Type B pancreatic cell (in vitro differentiated cells): ENCODE data around the gene SNAPC2. TPM values are rescaled to one million over a fixed set of nuclear protein-coding genes. Genes with fewer than 3 reads are reported as not detected.
"Not testable (repeated sequence)": the region's sequence is repeated elsewhere in the genome, so short reads cannot be mapped to it uniquely, and the experiment has no call there.

ENCODE experiments used
- DNase-seq: peaks from one replicate; pipeline ENCODE4 v3.0.0; 2021; ENCODE audit warnings: mixed read lengths; ENCODE audit not compliant: unreplicated experiment; ENCODE audit errors: extremely low spot score
- H3K27ac Mint-ChIP-seq: 2 replicates; pipeline ENCODE4 v1.8.0; 2021; ENCODE audit warnings: mild to moderate bottlenecking, mixed read lengths
- H3K27me3 Mint-ChIP-seq: 2 replicates; pipeline ENCODE4 v1.8.0; 2021; ENCODE audit warnings: mixed read lengths
- H3K36me3 Mint-ChIP-seq: 2 replicates; pipeline ENCODE4 v1.8.0; 2021; ENCODE audit warnings: mixed read lengths
- H3K4me1 Mint-ChIP-seq: one replicate; pipeline ENCODE4 v1.8.0; 2021; ENCODE audit warnings: mixed read lengths; ENCODE audit not compliant: unreplicated experiment
- H3K4me3 Mint-ChIP-seq: 2 replicates; pipeline ENCODE4 v1.8.0; 2021; ENCODE audit warnings: mild to moderate bottlenecking, mixed read lengths
- H3K9me3 Mint-ChIP-seq: 2 replicates; pipeline ENCODE4 v1.8.0; 2021; ENCODE audit warnings: mixed read lengths
- CTCF ChIP-seq: fragments of 200-600 bp; sonication (generic); conservative IDR thresholded peaks from 2 replicates; pipeline ENCODE4 v1.5.0; 2021; ENCODE audit warnings: antibody characterized with exemption, mild to moderate bottlenecking
- total RNA-seq: library from RNA; stranded (reverse); gene quantifications from 2 replicates; pipeline ENCODE4 v1.2.1, GENCODE V29; 2021; ENCODE audit warnings: low replicate concordance

SNAPC2 gene
- total RNA-seq, 1 donor from 2014 or later, result 15.0 TPM

GRCh38 chr19:7944177-7944761 is 24.1 kb downstream of the SNAPC2 start:
- peak; percentile 89 for DNase-seq
- H3K4me1 Mint-ChIP-seq, result peaks cover 22% of the 10 kb centered on the region
- no peaks in the 10 kb centered on the region for H3K36me3 Mint-ChIP-seq
- no peaks in the 10 kb centered on the region for H3K27me3 Mint-ChIP-seq
- no peaks in the 10 kb centered on the region for H3K9me3 Mint-ChIP-seq
- peak overlapping the region; percentile 99 for H3K27ac Mint-ChIP-seq
- TF ChIP-seq CTCF, result peak; percentile 97
- H3K4me3 Mint-ChIP-seq, result peak overlapping the region; percentile 97

- Mint-ChIP-seq H3K4me3 (no peak overlapping the region), H3K9me3 (no peaks in the 10 kb centered on the region), H3K27me3 (no peaks in the 10 kb centered on the region), H3K36me3 (no peaks in the 10 kb centered on the region), H3K27ac (no peak overlapping the region), H3K4me1 (peaks cover 14% of the 10 kb centered on the region)
- TF ChIP-seq CTCF, result no peak
- no peak for DNase-seq
Measured at GRCh38 chr19:7947939-7948338, 27.8 kb downstream of the SNAPC2 start.

- Mint-ChIP-seq H3K36me3 (peaks cover 4% of the 10 kb centered on the region), H3K4me1 (no peaks in the 10 kb centered on the region), H3K4me3 (no peak overlapping the region), H3K9me3 (no peaks in the 10 kb centered on the region), H3K27ac (no peak overlapping the region), H3K27me3 (no peaks in the 10 kb centered on the region)
- DNase-seq, result no peak
- no peak for TF ChIP-seq CTCF
Measured at GRCh38 chr19:7953060-7953459, 32.9 kb downstream of the SNAPC2 start.

GRCh38 chr19:7953576-7953975 is 33.4 kb downstream of the SNAPC2 start:
- no peak for TF ChIP-seq CTCF
- no peaks in the 10 kb centered on the region for H3K9me3 Mint-ChIP-seq
- no peak overlapping the region for H3K27ac Mint-ChIP-seq

GRCh38 chr19:7955696-7956095 is 35.6 kb downstream of the SNAPC2 start:
- no peak for DNase-seq
- H3K4me3 Mint-ChIP-seq, result no peak overlapping the region
- no peaks in the 10 kb centered on the region for H3K4me1 Mint-ChIP-seq
- no peaks in the 10 kb centered on the region for H3K9me3 Mint-ChIP-seq
- TF ChIP-seq CTCF, result no peak
- H3K27me3 Mint-ChIP-seq, result no peaks in the 10 kb centered on the region
- H3K27ac Mint-ChIP-seq, result no peak overlapping the region
- H3K36me3 Mint-ChIP-seq, result peaks cover 4% of the 10 kb centered on the region

More at GRCh38 chr19:7953576-7953975, 33.4 kb downstream of the SNAPC2 start:
- no peaks in the 10 kb centered on the region for H3K4me1 Mint-ChIP-seq
- H3K36me3 Mint-ChIP-seq, result peaks cover 4% of the 10 kb centered on the region
- no peaks in the 10 kb centered on the region for H3K27me3 Mint-ChIP-seq
- no peak overlapping the region for H3K4me3 Mint-ChIP-seq
- DNase-seq, result no peak

- TF ChIP-seq CTCF, result no peak
- H3K36me3 Mint-ChIP-seq, result peaks cover 16% of the 10 kb centered on the region
- no peaks in the 10 kb centered on the region for H3K4me1 Mint-ChIP-seq
- no peak overlapping the region for H3K4me3 Mint-ChIP-seq
- no peak for DNase-seq
- no peak overlapping the region for H3K27ac Mint-ChIP-seq
- H3K27me3 Mint-ChIP-seq, result no peaks in the 10 kb centered on the region
- H3K9me3 Mint-ChIP-seq, result no peaks in the 10 kb centered on the region
Measured at GRCh38 chr19:7959211-7959610, 39.1 kb downstream of the SNAPC2 start.

- H3K4me1 Mint-ChIP-seq, H3K27me3 Mint-ChIP-seq, H3K9me3 Mint-ChIP-seq, H3K27ac Mint-ChIP-seq, H3K4me3 Mint-ChIP-seq, DNase-seq: not testable (repeated sequence)
- peaks cover 23% of the 10 kb centered on the region for H3K36me3 Mint-ChIP-seq
Measured at GRCh38 chr19:7961082-7961481, 40.9 kb downstream of the SNAPC2 start.
